ENCODE results near the gene GULP1.

- TF ChIP-seq, protein P1, sequence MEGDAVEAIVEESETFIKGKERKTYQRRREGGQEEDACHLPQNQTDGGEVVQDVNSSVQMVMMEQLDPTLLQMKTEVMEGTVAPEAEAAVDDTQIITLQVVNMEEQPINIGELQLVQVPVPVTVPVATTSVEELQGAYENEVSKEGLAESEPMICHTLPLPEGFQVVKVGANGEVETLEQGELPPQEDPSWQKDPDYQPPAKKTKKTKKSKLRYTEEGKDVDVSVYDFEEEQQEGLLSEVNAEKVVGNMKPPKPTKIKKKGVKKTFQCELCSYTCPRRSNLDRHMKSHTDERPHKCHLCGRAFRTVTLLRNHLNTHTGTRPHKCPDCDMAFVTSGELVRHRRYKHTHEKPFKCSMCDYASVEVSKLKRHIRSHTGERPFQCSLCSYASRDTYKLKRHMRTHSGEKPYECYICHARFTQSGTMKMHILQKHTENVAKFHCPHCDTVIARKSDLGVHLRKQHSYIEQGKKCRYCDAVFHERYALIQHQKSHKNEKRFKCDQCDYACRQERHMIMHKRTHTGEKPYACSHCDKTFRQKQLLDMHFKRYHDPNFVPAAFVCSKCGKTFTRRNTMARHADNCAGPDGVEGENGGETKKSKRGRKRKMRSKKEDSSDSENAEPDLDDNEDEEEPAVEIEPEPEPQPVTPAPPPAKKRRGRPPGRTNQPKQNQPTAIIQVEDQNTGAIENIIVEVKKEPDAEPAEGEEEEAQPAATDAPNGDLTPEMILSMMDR (IDR thresholded peaks at IDR 0.05), result no peak
- TF ChIP-seq ZNF396 (CRISPR knock-in tag; IDR thresholded peaks at IDR 0.05; ENCODE audit: borderline replicate concordance) (no peak), JAZF1 (CRISPR knock-in tag; IDR thresholded peaks at IDR 0.05) (no peak), CREM (CRISPR knock-in tag; IDR thresholded peaks at IDR 0.05) (no peak), IRF2 (CRISPR knock-in tag; IDR thresholded peaks at IDR 0.05; ENCODE audit: borderline replicate concordance, low read depth) (no peak), SP1 (CRISPR knock-in tag; conservative IDR thresholded peaks at IDR 0.05) (no peak)
These were observed 38.8 kb downstream of the GULP1 start for GRCh38 chr2:188330316-188331053.

Data from WTC11 (cell line).